Upper lobe of left lung (tissue), 4 donors: ENCODE data around the gene BRAT1.

Source experiments
- EP300 ChIP-seq, 4 donors: sonication (generic); formaldehyde crosslinking; IDR thresholded peaks; one replicate each; pipeline ENCODE4 v1.5.1; 2017; ENCODE audit warnings: antibody characterized with exemption in 4 of 4, control low read depth in 2 of 4
- POLR2A ChIP-seq, 4 donors: fragments of 450-650 bp; IDR thresholded peaks; one replicate each; pipeline ENCODE4 v1.5.1; 2016 to 2017; ENCODE audit warnings: antibody characterized with exemption in 4 of 4, mild to moderate bottlenecking in 2 of 4

- TF ChIP-seq EP300 (IDR thresholded peaks at IDR 0.05) (no peak), POLR2A (IDR thresholded peaks at IDR 0.05) (no peak)
Observed at GRCh38 chr7:2564970-2565540, 9.7 kb upstream of the BRAT1 start.
